IMR-90 (cell line): ENCODE results near the gene EIF2B4. TPM values are rescaled to one million over a fixed set of nuclear protein-coding genes. Genes with fewer than 3 reads are reported as not detected.

Experiments
- ATAC-seq: fragments of 200-7000 bp; cut with Tn5 transposase; 2 replicates; pipeline ENCODE4 v1.9.1; 2020; ENCODE audit warnings: low read depth, mild to moderate bottlenecking, moderate library complexity
- BruUV-seq: library from RNA; stranded (reverse); fragments of 400-500 nt; replicated peaks from 2 replicates; lab custom pipeline; 2021; lab: Mats Ljungman, UMichigan
- CTCF ChIA-PET: fragments of 300-600 bp; formaldehyde crosslinking; extraction: SDS; loops from one replicate; lab custom pipeline; 2021; ENCODE audit warnings: antibody characterized with exemption; lab: Yijun Ruan, JAX
- POLR2A ChIA-PET: fragments of 300-600 bp; sonication (Branson Sonifier 250); formaldehyde crosslinking; loops from one replicate; lab custom pipeline; 2022; ENCODE audit warnings: antibody characterized with exemption; ENCODE audit not compliant: unreplicated experiment; lab: Charles Lee
- DNase-seq: peaks from one replicate; pipeline ENCODE4 v3.0.0; 2013
- H2AFZ ChIP-seq: replicated peaks from 2 replicates; pipeline ENCODE3; 2013; ENCODE audit warnings: low read length, mild to moderate bottlenecking; ENCODE audit not compliant: poor library complexity
- H2AK5ac ChIP-seq: 2 replicates; pipeline ENCODE4 v1.6.1; 2013; ENCODE audit warnings: low read depth, low read length, inconsistent platforms
- H2AK9ac ChIP-seq: replicated peaks from 2 replicates; pipeline ENCODE3; 2013; ENCODE audit warnings: mild to moderate bottlenecking, low read depth, low read length, moderate library complexity; ENCODE audit not compliant: poor library complexity
- H2BK120ac ChIP-seq: 2 replicates; pipeline ENCODE4 v1.6.1; 2013; ENCODE audit warnings: low read depth, low read length, inconsistent platforms
- H2BK15ac ChIP-seq: 3 replicates; pipeline ENCODE4 v1.6.1; 2013; ENCODE audit warnings: low read depth, low read length, inconsistent platforms
- H2BK20ac ChIP-seq: 2 replicates; pipeline ENCODE4 v1.6.1; 2013; ENCODE audit warnings: low read depth, mild to moderate bottlenecking, inconsistent platforms, low read length, moderate library complexity
- H2BK5ac ChIP-seq: 2 replicates; pipeline ENCODE4 v1.6.1; 2013; ENCODE audit warnings: mild to moderate bottlenecking, low read depth, low read length, inconsistent platforms; ENCODE audit not compliant: poor library complexity, severe bottlenecking
- H3K14ac ChIP-seq: replicated peaks from 2 replicates; pipeline ENCODE4 v1.6.1; 2013; ENCODE audit warnings: low read depth, low read length, inconsistent platforms
- H3K18ac ChIP-seq: 2 replicates; pipeline ENCODE4 v1.6.1; 2013; ENCODE audit warnings: low read depth, low read length, control low read depth
- H3K23ac ChIP-seq: 2 replicates; pipeline ENCODE4 v1.6.1; 2013; ENCODE audit warnings: low read depth, low read length, inconsistent platforms
- H3K27ac ChIP-seq: 2 replicates; pipeline ENCODE4 v1.5.1; 2013; ENCODE audit warnings: mild to moderate bottlenecking, control low read depth, low read length; ENCODE audit not compliant: insufficient read depth
- H3K27me3 ChIP-seq: 2 replicates; pipeline ENCODE4 v1.6.1; 2013; ENCODE audit warnings: low read length; ENCODE audit not compliant: control insufficient read depth, insufficient read depth
- H3K36me3 ChIP-seq: 2 replicates; pipeline ENCODE4 v1.6.1; 2013; ENCODE audit warnings: low read length, mixed read lengths; ENCODE audit not compliant: control insufficient read depth, insufficient read depth
- H3K4ac ChIP-seq: 2 replicates; pipeline ENCODE4 v1.6.1; 2013; ENCODE audit warnings: low read depth, low read length, inconsistent platforms
- H3K4me1 ChIP-seq: 2 replicates; pipeline ENCODE4 v1.6.1; 2013; ENCODE audit warnings: low read length, mixed read lengths; ENCODE audit not compliant: control insufficient read depth, insufficient read depth
- H3K4me2 ChIP-seq: 2 replicates; pipeline ENCODE4 v1.6.1; 2013; ENCODE audit warnings: low read depth, mild to moderate bottlenecking, control low read depth, low read length, moderate library complexity
- H3K4me3 ChIP-seq: 2 replicates; pipeline ENCODE4 v1.5.1; 2013; ENCODE audit warnings: low read depth, mild to moderate bottlenecking, control low read depth, low read length, moderate library complexity; ENCODE audit not compliant: insufficient read depth
- H3K56ac ChIP-seq: 2 replicates; pipeline ENCODE4 v1.6.1; 2013; ENCODE audit warnings: low read length, inconsistent platforms; ENCODE audit not compliant: insufficient read depth; ENCODE audit errors: extremely low read depth
- H3K79me1 ChIP-seq, 2 experiments: 2 replicates each; pipeline ENCODE4 v1.6.1; 2013; ENCODE audit warnings: low read length in 2 of 2, inconsistent platforms in 1 of 2, low read depth in 1 of 2
- H3K9ac ChIP-seq: 2 replicates; pipeline ENCODE4 v1.6.1; 2013; ENCODE audit warnings: low read depth, low read length, control low read depth
- H3K9me1 ChIP-seq: 2 replicates; pipeline ENCODE4 v1.6.1; 2013; ENCODE audit warnings: low read length, inconsistent platforms; ENCODE audit not compliant: insufficient read depth
- H3K9me3 ChIP-seq: 2 replicates; pipeline ENCODE4 v1.6.1; 2013; ENCODE audit warnings: low read length; ENCODE audit not compliant: control insufficient read depth, insufficient read depth
- H4K20me1 ChIP-seq: 2 replicates; pipeline ENCODE4 v1.6.1; 2013; ENCODE audit warnings: low read length, inconsistent platforms; ENCODE audit not compliant: insufficient read depth
- H4K5ac ChIP-seq: 2 replicates; pipeline ENCODE4 v1.6.1; 2013; ENCODE audit warnings: mild to moderate bottlenecking, low read depth, low read length, control low read depth
- H4K8ac ChIP-seq, 2 experiments: 2 replicates each; pipeline ENCODE4 v1.6.1; 2013; ENCODE audit warnings: low read depth in 2 of 2, low read length in 2 of 2, control low read depth in 1 of 2, inconsistent platforms in 1 of 2
- H4K91ac ChIP-seq: 2 replicates; pipeline ENCODE4 v1.6.1; 2013; ENCODE audit warnings: low read depth, low read length, inconsistent platforms; ENCODE audit not compliant: insufficient read depth
- BHLHE40 ChIP-seq: fragments of 150-350 bp; IDR thresholded peaks from 2 replicates; pipeline ENCODE4 v1.6.1; 2016; ENCODE audit warnings: mild to moderate bottlenecking, low read depth, low read length
- CHD1 ChIP-seq: IDR thresholded peaks from 2 replicates; pipeline ENCODE4 v1.6.1; 2012; ENCODE audit warnings: low read depth, low read length, improper control_type of control experiment
- FOS ChIP-seq: fragments of 150-350 bp; IDR thresholded peaks from 2 replicates; pipeline ENCODE4 v1.6.1; 2016; ENCODE audit warnings: low read depth, low read length
- MAZ ChIP-seq: IDR thresholded peaks from 2 replicates; pipeline ENCODE4 v1.6.1; 2012; ENCODE audit warnings: low read depth, mild to moderate bottlenecking, low read length, improper control_type of control experiment, moderate library complexity, borderline replicate concordance
- RAD21 ChIP-seq: IDR thresholded peaks from 2 replicates; pipeline ENCODE4 v1.6.1; 2012; ENCODE audit warnings: low read length, improper control_type of control experiment
- RCOR1 ChIP-seq: IDR thresholded peaks from 2 replicates; pipeline ENCODE4 v1.6.1; 2012; ENCODE audit warnings: mild to moderate bottlenecking, low read length, improper control_type of control experiment; ENCODE audit not compliant: insufficient replicate concordance
- RFX5 ChIP-seq: IDR thresholded peaks from 2 replicates; pipeline ENCODE4 v1.8.0; 2012; ENCODE audit warnings: low read depth, mild to moderate bottlenecking, low read length, moderate library complexity
- WGBS, 2 experiments: methylation state at CpG; one replicate each; pipeline versions ENCODE4 v1.1.5 to v1.1.7; 2013; ENCODE audit warnings: missing lambda C conversion rate in 2 of 2; ENCODE audit not compliant: insufficient read length in 1 of 2; ENCODE audit errors: extremely low coverage in 2 of 2; 5-methylcytosine and 5-hydroxymethylcytosine counted together
- dilution Hi-C: fragments of 300-500 bp; cut with HindIII; formaldehyde crosslinking; loops from one replicate; pipeline ENCODE4 v1.14.3; 2018; ENCODE audit warnings: low sequenced_read_pairs; ENCODE audit not compliant: unreplicated experiment
- in situ Hi-C: fragments of 300-500 bp; cut with MboI; formaldehyde crosslinking; loops from 3 replicates; pipeline ENCODE4 v1.14.3; 2019; ENCODE audit warnings: low sequenced_read_pairs, inconsistent platforms, mixed read lengths
- intact Hi-C: fragments of 100-400 bp; cut with micrococcal nuclease; formaldehyde crosslinking; loops from 2 replicates; pipeline ENCODE4 v1.10.0; 2022
- polyA plus RNA-seq, 3 experiments: library from polyadenylated mRNA; depleted of rRNA; stranded (reverse); fragments of >200 nt; gene quantifications; 2 replicates each; pipeline ENCODE4 v1.2.3, GENCODE V29; 2012; ENCODE audit warnings: low replicate concordance in 1 of 3
- total RNA-seq: library from RNA; depleted of rRNA; stranded (reverse); fragments of >200 nt; gene quantifications from 2 replicates; pipeline ENCODE4 v1.2.3, GENCODE V29; 2012
- TF ChIP-seq, protein P1 (sequence below): fragments of 150-350 bp; IDR thresholded peaks from 2 replicates; pipeline ENCODE4 v1.6.1; 2016; ENCODE audit warnings: low read depth, mild to moderate bottlenecking, low read length, moderate library complexity, borderline replicate concordance
- TF ChIP-seq, protein P2 (sequence below): conservative IDR thresholded peaks from 2 replicates; pipeline ENCODE4 v1.5.1; 2012; ENCODE audit warnings: mild to moderate bottlenecking, low read depth, low read length, improper control_type of control experiment

Gene EIF2B4
- total and polyA plus RNA-seq, 2 of the 4 experiments (the other 2 are of a cell fraction): 40.3 to 47.9 TPM

DNA sequence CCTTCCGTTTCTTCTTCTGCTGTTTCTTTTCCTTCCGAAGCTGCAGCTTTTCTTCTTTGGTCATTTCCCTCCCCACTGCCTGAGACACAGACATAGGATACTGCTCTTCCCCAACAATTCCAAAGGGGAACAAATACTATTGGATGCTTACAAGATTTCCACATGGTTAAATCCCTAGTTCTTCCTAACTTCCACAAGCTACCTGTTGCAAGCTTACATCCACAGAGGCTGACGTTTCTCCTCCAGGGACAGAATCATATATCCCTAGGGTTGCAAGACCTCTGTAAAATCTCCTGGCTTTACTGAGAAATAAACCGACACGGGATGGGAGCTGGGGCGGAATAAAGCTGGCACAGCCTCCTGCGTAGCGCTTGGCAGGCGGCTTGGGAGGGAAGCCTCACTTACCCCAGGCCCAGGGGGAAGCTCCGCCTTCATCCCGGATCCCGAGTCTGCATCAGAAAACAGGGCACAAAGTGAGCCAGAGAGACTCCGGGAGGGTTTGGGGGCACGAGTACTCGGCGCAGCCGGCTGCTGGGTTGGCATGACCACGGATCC is 590 bp downstream of the EIF2B4 start:
- Histone ChIP-seq H2AK5ac (0 out of 2 replicates have a peak overlapping the region, but pooled peaks have one; percentile 37), H3K36me3 (peaks cover 38% of the 10 kb centered on the region), H3K4ac (peak overlapping the region; percentile 79), H2BK15ac (no peak overlapping the region), H3K23ac (peak overlapping the region; percentile 72; the same call in 1 of the 2 replicates), H3K4me2 (peak overlapping the region; percentile 94), H2AFZ (peak overlapping the region; percentile 98), H2BK20ac (no peak overlapping the region), H4K5ac (peak overlapping the region; percentile 8; the same call in 1 of the 2 replicates), H3K56ac (peak overlapping the region; percentile 42), H3K9ac (peak overlapping the region; percentile 72), H4K20me1 (peaks cover 15% of the 10 kb centered on the region; the same call in 1 of the 2 replicates), H2BK5ac (peak overlapping the region; percentile 63), H3K4me1 (peaks cover 8% of the 10 kb centered on the region), H3K4me3 (peak overlapping the region; percentile 65), H3K79me1 (peaks cover 29 to 66% of the 10 kb centered on the region in 2 experiments), H3K14ac (peak overlapping the region; percentile 94), H3K27ac (peak overlapping the region; percentile 67), H3K9me1 (peaks cover 5% of the 10 kb centered on the region; the same call in 1 of the 2 replicates), H3K27me3 (no peaks in the 10 kb centered on the region), H4K8ac (peak overlapping the region in 1 of 2 experiments; percentile 75; a peak in 2 of 4 replicates), H2BK120ac (no peak overlapping the region), H3K18ac (no peak overlapping the region), H2AK9ac (peak overlapping the region; percentile 98), H3K9me3 (no peaks in the 10 kb centered on the region), H4K91ac (peak overlapping the region; percentile 62; the same call in 1 of the 2 replicates)
- 2% methylated on average over 10 of the region's 18 CpGs; no CpG with 5 or more reads in 1 of the 2 experiments for WGBS, 2 experiments
- in situ Hi-C loops: no loop called here
- POLR2A ChIA-PET: interaction anchor here (0.7 kb wide), 1 partner anchor 12 kb away, joined by 3 read pairs; no protein-coding TSS in a partner anchor
- CTCF ChIA-PET: interaction anchor here (0.6 to 1.4 kb wide), 2 partner anchors 15 to 45 kb away, joined by 3 read pairs; no protein-coding TSS in a partner anchor
- no TSS peak for BruUV-seq
- ATAC-seq: peak; percentile 45
- dilution Hi-C loops: no loop called here
- intact Hi-C loops: loop anchor here (1.0 kb wide), 1 partner anchor 48 kb away; no protein-coding TSS in a partner anchor
- no peak for TF ChIP-seq RCOR1
- no peak for TF ChIP-seq FOS
- no peak for TF ChIP-seq CHD1
- TF ChIP-seq, protein P1, sequence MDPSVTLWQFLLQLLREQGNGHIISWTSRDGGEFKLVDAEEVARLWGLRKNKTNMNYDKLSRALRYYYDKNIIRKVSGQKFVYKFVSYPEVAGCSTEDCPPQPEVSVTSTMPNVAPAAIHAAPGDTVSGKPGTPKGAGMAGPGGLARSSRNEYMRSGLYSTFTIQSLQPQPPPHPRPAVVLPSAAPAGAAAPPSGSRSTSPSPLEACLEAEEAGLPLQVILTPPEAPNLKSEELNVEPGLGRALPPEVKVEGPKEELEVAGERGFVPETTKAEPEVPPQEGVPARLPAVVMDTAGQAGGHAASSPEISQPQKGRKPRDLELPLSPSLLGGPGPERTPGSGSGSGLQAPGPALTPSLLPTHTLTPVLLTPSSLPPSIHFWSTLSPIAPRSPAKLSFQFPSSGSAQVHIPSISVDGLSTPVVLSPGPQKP: no peak
- no peak for TF ChIP-seq RFX5
- TF ChIP-seq BHLHE40: no peak
- no peak for TF ChIP-seq MAZ
- TF ChIP-seq, protein P2, sequence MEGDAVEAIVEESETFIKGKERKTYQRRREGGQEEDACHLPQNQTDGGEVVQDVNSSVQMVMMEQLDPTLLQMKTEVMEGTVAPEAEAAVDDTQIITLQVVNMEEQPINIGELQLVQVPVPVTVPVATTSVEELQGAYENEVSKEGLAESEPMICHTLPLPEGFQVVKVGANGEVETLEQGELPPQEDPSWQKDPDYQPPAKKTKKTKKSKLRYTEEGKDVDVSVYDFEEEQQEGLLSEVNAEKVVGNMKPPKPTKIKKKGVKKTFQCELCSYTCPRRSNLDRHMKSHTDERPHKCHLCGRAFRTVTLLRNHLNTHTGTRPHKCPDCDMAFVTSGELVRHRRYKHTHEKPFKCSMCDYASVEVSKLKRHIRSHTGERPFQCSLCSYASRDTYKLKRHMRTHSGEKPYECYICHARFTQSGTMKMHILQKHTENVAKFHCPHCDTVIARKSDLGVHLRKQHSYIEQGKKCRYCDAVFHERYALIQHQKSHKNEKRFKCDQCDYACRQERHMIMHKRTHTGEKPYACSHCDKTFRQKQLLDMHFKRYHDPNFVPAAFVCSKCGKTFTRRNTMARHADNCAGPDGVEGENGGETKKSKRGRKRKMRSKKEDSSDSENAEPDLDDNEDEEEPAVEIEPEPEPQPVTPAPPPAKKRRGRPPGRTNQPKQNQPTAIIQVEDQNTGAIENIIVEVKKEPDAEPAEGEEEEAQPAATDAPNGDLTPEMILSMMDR: no peak
- TF ChIP-seq RAD21: no peak
- DNase-seq: peak; percentile 50
